HG02588 (cell line): ENCODE data around the gene KNTC1.
A peak's percentile ranks its signal among the peaks of the same experiment; 100 is the strongest.
"Not testable (repeated sequence)": the region's sequence is repeated elsewhere in the genome, so short reads cannot be mapped to it uniquely, and the experiment has no call there.

Source experiments
- ATAC-seq: cut with Tn5 transposase; IDR thresholded peaks from one replicate; pipeline ENCODE4 v1.9.1; 2021; ENCODE audit warnings: mild to moderate bottlenecking, moderate library complexity; ENCODE audit not compliant: unreplicated experiment

KNTC1 gene, protein sequence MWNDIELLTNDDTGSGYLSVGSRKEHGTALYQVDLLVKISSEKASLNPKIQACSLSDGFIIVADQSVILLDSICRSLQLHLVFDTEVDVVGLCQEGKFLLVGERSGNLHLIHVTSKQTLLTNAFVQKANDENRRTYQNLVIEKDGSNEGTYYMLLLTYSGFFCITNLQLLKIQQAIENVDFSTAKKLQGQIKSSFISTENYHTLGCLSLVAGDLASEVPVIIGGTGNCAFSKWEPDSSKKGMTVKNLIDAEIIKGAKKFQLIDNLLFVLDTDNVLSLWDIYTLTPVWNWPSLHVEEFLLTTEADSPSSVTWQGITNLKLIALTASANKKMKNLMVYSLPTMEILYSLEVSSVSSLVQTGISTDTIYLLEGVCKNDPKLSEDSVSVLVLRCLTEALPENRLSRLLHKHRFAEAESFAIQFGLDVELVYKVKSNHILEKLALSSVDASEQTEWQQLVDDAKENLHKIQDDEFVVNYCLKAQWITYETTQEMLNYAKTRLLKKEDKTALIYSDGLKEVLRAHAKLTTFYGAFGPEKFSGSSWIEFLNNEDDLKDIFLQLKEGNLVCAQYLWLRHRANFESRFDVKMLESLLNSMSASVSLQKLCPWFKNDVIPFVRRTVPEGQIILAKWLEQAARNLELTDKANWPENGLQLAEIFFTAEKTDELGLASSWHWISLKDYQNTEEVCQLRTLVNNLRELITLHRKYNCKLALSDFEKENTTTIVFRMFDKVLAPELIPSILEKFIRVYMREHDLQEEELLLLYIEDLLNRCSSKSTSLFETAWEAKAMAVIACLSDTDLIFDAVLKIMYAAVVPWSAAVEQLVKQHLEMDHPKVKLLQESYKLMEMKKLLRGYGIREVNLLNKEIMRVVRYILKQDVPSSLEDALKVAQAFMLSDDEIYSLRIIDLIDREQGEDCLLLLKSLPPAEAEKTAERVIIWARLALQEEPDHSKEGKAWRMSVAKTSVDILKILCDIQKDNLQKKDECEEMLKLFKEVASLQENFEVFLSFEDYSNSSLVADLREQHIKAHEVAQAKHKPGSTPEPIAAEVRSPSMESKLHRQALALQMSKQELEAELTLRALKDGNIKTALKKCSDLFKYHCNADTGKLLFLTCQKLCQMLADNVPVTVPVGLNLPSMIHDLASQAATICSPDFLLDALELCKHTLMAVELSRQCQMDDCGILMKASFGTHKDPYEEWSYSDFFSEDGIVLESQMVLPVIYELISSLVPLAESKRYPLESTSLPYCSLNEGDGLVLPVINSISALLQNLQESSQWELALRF (N-terminal part only)

DNA sequence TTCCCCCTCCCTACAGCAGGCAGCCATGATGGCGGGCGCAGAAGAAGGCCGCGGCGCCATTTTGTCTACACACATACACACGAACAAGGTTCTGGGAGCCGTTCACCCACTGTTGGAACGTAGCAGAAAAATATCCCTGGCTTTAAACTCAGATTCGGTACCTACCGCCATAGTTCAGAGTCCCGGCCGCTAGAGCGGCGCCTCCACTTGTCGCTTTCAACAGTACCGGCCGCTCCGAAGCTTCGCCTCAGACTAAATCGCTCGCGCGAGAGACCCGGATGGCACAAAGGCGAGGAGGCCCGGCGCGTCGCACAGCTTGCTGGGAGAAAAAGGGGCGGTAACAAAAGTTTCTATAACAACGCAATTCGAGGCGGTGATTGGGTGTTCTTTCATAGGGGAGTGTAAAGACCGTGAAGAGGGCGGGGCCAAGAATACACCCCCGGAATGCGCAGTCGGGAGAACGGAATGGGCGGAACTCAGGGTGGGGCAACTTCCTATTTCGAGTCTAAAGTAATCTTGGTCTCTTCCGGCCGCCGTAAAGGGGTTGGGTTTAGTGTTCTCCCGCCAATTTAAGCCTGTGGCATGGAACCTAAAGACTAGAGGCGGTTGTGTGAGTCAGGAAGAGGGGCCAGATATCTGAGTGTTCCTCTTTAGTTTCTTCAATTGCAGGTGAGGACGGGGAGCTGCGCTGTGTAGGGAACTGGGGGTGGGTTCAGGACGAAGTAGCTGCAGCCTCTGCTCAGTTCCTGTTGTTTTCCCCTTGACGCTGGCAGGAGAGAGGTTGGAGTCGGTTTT lies at the start of gene KNTC1, which contains the start of gene RSRC2:
KNTC1 (plus strand) TSS at position 567 of the 795 bp plus-strand sequence. CDS start 2,815 bp downstream, outside the sequence.
RSRC2 (minus strand) TSS at position 254 of the 795 bp plus-strand sequence; CDS start at position 171, 83 bp downstream.
- peak; percentile 93 for ATAC-seq

DNA sequence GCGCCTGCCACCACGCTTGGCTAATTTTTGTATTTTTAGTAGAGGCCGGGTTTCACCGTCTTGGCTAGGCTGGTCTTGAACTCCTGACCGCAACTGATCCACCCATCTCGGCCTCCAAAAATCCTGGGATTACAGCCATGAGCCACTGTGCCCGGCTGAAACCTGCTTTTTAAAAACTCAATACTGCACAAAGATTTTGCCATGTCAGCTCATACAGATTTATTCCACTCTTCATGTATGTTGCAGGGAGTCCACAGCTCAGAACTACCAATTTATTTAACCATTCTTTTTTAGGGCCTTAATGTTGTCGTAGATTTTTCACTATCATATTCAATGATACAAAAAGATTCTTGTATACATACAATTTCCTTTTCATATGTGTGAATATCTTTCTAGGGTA lies 46.3 kb upstream of the KNTC1 start:
- no peak for ATAC-seq

DNA sequence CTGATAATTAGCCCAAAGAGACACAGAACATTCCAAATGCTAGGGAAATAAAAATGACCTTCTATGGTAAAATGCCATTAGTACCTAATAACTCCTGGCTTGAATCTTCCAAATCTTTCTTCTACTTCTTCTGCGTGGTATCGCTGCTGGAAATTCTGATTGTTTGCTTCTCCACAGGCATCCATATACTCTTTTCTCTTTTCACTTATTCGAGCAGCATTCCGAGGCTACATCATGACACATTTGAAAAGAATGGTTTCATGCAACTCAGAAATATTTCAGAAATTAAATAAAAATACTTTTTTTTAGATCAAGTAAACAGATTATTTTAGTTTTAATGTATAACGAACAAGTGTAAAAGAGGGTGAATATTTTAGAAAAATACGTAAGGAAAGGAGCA lies 45.2 kb upstream of the KNTC1 start:
- ATAC-seq = no peak

DNA sequence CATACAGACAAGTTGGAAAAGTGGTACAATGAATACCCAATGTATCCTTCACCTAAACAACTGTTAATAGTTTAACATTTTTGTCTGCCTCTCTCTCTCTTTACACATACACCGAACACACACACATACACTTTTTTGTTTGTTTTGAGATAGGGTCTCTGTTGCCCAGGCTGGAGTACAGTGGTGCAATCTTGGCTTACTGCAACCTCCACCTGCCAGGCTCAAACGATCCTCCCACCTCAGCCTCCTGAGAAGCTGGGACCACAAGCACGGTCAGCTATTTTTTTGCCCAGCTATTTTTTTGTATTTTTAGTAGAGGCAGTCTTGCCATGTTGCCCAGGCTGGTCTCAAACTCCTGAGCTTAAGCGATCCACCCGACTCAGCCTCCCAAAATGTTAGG lies 43.1 kb upstream of the KNTC1 start:
- no peak for ATAC-seq

DNA sequence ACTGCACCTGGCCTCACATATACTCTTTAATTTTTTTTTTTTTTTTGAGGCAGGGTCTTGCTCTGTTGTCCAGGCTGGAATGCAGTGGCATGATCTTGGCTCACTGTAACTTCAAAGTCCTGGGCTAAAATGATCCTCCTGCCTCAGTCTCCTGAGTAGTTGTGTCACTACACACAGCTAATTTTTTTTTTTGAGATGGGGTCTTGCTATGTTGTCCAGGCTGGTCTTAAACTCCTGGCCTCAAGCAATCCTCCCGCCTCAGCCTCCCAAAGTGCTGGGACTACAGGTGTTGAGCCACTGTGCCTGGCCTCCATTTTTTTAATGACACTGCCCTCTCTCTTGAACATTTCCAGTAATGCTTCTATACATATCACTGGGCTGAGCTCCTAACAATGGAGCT lies 42.7 kb upstream of the KNTC1 start:
- not testable (repeated sequence) for ATAC-seq

DNA sequence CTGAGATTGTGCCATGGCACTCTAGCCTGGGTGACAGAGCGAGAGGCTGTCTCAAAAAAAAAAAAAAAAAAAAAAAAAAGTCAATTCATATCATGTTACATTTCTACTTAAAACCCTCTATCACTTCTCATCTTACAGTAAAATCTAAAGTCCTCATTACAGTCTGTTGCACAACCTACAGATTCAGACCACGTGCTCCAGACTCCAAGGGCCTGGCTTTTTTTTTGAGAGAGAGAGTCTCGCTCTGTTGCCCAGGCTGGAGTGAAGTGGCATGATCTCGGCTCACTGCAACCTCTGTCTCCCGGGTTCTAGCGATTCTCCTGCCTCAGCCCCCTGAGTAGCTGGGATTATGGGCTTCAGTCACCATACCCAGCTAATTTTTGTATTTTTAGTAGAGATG lies 40.7 kb upstream of the KNTC1 start:
- not testable (repeated sequence) for ATAC-seq

DNA sequence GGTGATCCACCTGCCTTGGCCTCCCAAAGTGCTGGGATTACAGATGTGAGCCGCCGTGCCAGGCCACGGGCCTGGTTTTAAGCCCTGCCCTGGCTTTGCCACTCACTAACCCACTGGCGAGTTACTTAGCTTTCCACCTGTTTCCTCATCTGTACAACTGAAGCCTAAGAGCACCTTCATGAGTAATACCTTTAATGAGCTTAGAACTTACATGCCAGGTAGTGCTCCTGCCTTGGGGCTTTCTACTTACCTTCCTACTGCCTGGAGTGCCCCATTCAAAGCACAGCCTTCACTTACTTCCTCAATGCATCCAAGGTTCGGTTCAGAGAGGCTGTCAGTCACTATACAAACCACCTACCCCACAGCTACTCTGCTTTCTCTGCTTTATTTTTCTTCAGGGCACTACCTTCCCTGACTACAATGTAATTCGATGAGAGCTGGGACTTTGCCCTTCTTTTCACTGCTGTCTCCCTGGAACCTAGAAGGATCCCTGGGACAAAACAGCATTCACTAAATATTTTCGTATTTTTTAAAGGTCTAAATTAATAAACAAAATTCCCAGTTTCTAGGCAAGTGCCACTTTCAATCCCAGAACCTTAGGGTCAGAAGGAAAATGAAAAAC lies 40.1 kb upstream of the KNTC1 start:
- ATAC-seq = no peak

DNA sequence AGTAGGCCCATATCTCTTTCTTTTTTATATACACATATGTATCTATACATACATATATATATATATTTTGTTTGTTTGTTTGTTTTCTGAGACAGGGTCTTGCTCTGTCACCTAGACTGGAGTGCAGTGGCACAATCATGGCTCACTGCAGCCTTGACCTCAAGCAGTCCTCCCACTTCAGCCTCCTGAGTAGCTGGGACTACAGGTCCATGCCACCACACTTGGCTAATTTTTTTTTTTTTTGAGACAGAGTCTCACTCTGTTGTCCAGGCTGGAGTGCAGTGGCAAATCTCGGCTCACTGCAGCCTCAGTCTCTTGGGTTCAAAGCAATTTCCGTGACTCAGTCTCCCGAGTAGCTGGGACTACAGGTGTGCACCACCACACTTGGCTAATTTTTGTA lies 39.2 kb upstream of the KNTC1 start:
- ATAC-seq = not testable (repeated sequence)

DNA sequence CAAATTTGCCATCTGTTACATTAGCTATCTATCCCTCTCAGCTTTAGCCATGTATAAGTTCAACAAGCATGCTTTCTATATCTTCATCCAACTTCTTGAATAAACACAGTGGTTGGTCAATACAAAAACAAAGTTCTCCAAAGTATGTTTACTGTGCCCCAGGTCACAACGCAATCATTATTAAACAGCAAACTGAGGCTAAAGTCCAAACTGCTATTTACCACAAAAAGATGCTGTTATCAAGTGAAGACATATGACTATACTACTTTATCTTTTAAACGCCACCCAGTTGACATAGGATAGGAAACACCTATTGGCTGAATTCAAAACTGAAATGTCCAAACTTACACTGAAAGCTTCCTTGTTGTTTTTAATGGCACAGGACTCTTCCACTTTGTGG lies 38.0 kb upstream of the KNTC1 start:
- ATAC-seq = no peak

DNA sequence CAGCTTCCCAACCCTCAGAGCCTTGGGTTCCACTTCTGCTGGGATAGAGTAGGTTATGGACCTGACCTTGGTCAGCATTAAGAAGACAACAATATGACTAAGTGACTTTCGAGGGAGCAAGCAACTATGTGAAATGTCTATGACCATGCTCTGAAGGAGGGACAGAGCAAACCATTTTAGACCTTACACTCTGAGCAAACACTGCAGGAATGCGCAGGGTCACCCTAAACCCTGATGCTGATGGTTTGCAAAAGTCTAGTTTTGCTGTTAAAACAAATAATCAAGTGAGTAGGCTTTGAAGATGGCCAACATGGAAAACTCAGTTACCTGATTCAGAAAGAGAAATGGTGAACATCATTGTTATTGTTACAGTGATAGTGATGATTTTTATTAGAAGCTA lies 35.1 kb upstream of the KNTC1 start:
- ATAC-seq = no peak

DNA sequence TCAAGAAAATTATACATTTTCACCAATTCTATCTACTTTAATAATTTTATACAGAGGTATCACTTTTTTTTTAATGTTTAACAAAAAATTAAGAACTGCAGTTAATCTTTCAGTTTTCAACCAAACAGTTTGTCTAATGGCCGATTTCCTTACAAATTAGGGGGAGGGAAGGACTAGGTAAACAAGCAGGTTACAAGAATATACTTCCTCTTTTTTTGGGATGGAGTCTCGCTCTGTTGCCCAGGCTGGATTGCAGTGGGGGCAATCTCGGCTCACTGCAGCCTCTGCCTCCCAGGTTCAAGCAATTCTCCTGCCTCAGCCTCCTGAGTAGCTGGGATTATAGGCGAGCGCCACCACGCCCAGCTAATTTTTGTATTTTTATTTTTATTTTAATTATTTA lies 33.8 kb upstream of the KNTC1 start:
- ATAC-seq = not testable (repeated sequence)

DNA sequence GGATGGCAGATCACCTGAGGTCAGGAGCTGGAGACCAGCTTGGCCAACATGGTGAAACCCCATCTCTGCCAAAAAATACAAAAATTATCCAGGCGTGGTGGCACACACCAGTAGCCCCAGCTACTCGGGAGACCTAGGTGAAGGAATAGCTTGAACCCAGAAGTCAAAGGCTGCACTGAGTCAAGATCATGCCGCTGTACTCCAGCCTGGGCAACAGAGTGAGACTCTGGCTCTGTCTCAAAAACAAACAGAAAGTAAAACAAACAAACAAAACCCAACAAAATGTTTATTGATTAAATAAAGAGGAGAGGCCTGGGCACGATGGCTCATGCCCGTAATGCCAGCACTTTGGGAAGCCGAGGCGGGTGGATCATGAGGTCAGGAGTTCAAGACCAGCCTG lies 31.8 kb upstream of the KNTC1 start:
- ATAC-seq = no peak

DNA sequence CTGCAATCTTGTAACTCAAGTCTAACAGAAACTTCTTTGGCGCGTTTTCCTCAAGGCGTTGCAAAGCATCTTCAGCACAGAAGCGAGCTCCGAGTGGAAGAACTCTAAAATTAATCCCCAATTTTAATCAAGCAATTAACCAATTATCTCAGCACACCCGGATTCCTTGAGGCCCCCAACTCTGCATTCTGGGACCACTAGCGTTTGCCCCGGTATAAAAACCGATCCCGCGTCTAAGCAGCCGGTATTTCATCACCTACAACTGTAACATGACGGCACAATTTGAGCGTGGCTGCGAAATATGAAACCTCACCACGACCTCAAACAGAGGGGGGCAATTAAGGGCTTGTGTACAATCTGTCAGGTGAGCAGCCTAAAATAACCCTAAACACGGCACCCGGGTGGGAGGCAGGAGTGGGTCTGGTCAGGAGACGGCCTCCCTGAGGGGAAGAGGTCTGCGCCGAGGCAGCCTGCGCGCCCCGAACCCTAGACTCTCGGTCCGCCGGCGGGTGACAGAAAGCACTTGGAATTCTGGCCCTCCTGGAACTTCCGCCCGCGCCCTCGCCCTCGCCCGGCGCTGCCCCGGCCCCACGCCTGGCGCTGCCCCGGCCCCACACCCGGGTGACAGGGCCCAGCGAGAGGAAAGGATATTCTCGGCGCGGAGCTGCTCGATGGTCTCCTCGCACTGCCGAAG lies 26.9 kb upstream of the KNTC1 start:
- peak; percentile 6 for ATAC-seq

DNA sequence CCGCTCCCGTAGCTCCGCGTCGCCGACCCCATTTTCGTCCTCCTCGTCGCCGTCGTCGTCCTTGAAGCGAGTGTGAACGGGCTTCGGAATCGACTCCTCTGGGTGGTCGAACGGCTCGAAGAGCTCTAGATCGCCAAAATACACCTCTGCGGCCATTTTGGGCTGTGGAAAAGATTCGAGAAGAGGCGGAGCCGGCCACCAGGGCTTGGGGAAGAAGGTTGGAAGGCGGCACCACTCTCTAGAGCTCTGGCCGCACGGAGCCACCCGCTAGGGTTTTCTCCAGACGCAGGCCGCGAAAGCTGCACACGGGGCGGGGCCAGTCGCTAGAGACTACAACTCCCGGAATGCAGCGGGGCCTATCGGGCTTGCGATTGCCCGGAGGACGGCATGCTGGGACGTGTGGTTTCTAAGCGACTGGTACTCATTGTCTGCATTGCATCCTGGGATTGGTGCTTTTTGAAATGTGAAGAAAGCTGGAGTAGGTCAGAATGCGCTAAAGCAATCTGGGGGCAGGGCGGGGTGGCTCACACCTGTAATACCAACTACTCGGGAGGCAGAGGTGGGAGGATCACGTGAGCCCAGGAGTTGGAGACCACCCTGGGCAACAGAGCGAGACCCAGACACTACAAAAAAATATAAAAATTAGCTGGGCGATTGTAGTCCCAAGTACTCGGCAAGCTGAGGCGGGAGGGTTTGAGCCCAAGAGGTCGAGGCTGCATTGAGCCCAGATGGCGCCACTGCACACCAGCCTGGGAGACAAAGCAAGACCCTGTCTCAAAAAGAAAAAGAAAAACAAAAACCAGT lies 26.2 kb upstream of the KNTC1 start, which contains the start of gene ZCCHC8:
ZCCHC8 (minus strand) TSS at position 248 of the 804 bp plus-strand sequence; CDS start at position 156, 92 bp downstream.
- ATAC-seq = peak; percentile 93

DNA sequence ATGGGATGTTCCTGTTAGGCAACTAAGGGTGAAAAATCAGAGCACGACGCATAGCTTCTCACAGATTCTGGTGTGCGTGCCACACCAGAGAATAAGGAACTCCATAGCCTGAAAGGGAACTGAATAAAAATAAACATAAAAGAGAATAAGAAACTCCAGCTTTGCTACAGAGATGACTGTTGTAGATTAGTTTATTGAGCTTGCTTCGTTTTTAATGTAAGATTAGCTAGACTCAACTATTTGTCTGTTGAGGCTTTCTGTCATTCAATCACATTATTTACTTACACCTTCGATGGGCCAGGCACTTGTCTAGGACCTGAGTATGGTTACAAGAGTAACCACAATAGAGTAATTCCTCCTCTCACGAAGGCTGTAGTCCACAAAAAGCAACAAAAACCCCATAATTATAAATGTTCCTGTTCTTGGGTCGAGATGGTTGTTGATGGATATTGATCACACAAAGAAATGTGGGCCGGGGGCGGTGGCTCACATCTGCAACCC lies 25.5 kb upstream of the KNTC1 start:
- ATAC-seq = no peak

DNA sequence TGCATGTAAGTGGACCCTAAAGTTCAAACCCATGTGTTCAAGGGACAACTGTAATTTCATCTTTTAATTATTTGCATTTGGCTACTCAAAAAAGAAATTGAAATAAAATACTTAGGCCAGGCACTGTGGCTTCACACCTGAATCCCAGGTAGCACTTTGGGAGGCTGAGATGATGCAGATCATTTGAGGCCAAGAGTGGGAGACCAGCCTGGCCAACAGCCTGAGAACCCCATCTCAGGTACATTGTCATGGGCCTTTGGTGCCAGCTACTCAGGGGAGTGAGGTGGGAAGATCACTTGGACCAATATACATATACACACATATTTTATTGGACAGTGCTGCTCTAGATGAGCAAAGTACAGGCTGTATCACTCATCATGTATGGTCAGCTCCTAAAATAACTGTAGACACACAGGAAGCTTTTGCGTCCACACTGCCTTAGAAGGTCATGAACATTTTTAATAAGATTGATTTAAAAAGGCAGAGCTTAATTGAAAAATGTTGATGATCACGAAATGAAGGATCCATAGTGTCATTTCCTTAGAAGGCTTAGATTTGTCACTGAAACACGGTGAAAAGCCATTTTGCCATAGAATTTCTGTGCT lies 23.8 kb upstream of the KNTC1 start:
- no peak for ATAC-seq

DNA sequence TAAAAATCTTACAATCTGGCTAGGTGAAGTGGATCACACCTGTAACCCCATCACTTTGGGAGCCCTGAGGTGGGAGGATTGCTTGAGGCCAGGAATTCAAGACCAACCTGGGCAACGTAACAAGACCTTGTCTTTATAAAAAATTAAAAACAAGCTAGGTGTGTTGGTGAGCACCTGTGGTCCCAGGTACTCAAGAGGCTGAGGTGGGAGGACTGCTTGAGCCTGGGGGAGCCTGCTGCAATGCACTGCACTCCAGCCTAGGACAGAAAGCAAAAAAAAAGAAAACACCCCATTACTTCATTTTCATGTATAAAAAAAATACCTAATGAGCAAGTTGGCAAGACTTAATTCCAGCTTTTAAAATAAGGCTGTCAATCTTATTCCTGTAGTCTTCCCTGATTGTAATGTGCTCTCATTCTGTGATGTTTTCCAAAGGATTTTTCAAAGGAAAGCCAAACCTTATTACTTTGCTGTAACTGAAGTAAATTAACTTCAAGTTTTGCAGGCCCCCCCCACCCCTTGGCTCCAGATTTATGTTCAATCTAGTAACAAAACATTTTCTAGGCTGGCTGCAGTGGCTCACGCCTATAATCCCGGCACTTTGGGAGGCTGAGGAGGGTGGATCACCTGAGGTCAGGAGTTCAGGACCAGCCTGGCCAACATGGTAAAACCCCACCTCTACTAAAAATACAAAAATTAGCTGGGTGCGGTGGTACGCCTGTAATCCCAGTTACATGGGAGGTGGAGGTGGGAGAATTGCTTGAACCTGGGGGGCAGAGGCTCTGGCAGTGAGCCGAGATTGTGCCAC lies 23.1 kb upstream of the KNTC1 start:
- no peak for ATAC-seq
